HG02571 (cell line): ENCODE data around the gene SLC1A5.

Experiments used
- ATAC-seq: cut with Tn5 transposase; IDR thresholded peaks from one replicate; pipeline ENCODE4 v1.9.1; 2021; ENCODE audit warnings: mild to moderate bottlenecking, moderate library complexity; ENCODE audit not compliant: unreplicated experiment

SLC1A5 gene

DNA sequence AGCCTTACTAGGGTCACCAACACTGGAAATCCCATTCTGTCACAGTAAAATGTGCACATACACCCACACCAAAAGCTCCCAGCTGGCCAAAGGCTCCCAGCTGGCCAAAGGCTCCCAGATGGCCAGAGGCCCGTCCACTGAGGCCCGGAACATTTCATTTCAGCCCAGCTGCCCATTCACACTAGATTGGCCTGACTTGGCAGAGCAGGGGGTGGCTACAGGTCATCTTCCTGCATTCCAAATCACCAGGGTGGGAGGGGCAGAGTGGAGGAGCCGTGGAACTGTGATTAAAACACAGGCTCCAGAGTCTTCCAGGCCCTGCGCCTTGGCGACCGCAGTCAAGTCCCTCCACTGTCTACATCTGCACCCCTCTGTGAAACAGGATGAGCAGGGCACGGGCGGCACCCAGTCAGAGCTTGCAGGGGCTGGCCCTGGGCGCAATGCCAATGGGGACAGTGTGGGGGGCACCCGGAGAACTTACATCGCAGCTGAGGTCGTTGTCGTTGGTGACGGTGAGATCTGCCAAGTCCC is 61.4 kb downstream of the SLC1A5 start:
- no peak for ATAC-seq

DNA sequence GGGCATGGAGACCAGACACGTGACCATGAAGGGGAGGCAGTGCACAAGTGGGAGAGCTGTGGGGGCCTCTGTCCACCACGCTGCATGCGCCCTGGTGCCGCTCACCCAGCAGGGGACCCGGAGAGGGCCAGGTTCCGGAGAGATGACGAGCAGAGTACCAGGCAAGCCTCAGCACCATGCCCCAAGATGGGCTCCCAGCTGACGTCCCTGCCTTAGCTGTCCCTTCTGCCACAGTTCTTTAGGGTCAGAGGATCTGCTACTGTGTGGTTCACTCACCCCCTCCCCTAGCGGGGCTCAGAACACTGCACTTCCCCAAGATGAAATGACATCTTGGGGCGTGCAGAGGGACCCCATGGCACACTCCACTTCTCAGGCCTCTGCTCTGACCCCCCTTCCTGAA is 61.8 kb downstream of the SLC1A5 start:
- ATAC-seq, result no peak

DNA sequence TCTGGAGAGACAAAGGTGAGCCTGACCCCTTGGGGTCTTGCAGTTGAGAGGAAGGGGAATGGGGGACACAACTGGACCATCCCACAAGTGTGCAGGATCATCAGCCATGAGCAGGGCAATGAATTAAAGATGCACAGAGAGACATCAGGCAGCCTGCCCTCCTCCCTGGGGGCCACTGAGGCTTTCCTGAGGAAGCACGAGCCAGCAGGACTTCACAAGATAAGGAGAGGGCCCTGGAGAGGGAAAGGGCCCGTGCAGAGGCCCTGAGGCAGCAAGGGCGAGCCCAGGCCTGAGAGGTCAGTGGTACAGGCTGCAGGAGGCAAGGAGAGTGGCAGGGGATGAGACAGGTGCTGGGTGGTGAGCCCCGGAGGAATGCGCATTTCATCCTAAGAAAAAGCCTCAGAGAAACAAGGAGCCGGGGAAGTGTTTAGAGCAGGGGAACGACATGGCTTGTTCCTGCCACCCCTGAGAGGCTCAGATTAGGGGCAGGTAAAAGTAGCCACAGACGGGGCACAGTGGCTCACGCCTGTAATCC is 62.5 kb downstream of the SLC1A5 start:
- no peak for ATAC-seq

DNA sequence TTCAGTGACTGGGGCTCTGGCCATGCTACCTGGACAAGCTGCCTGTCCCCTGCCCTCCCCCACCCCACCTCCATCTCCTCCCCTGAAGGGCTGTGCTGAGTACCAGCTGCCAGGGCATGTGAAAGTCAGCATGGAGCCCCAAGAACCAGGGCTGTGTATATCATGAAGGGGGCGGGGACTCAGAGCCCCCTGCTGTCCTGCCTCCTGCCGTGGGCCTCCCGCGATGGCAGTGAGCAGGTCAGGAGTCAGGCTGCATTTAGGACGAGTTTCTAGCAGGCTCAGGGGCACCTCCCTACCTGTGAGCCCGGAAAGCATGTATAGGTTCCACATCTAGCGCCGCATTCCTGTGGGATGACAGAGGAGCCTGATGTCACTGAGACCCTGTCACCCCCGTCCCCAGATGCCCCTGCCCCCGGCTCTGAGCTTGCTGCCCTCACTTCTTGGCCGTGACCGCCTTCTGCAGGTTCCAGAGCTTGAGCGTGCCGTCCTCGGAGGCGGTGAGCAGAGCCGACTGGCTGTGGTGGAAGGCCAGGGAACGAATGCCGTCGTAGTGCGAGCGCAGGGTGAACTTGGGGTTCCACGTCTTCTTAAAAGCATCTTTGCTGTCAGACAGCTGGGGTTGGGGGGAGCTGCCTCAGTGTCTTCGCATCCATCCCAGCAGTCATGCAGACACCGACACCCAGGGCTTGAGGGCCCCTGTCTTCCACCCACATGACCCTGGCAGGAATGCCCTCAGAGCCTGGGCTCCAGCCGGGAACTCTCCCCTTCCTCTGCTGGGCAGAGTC is 63.2 kb downstream of the SLC1A5 start:
- no peak for ATAC-seq
